ENCODE data around the gene HK1.

The HK1 gene

DNA sequence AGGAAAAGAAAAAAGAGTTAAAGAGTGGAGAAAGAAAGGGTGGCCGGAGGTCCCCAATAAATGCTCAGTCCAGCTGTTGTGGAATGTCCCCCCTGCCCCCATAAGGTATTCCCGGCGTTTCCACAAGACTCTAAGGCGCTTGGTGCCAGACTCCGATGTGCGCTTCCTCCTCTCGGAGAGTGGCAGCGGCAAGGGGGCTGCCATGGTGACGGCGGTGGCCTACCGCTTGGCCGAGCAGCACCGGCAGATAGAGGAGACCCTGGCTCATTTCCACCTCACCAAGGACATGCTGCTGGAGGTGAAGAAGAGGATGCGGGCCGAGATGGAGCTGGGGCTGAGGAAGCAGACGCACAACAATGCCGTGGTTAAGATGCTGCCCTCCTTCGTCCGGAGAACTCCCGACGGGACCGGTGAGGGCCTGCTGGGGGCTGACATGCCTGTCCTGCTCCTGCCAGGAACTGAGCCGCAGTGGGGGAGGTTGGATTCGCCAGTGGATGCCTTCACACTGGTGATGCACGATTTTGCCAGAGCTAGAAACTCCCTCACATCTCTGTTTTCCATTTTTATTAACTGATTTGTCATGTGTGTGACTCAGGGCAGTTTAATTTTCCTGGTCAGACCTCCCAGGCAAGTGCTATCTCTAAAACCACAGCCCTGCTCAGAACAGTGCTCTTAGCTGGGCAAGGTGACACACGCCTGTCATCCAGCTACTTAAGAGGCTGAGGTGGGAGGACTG is 104.3 kb downstream of the HK1 start:
- DNase-seq, result no peak

DNA sequence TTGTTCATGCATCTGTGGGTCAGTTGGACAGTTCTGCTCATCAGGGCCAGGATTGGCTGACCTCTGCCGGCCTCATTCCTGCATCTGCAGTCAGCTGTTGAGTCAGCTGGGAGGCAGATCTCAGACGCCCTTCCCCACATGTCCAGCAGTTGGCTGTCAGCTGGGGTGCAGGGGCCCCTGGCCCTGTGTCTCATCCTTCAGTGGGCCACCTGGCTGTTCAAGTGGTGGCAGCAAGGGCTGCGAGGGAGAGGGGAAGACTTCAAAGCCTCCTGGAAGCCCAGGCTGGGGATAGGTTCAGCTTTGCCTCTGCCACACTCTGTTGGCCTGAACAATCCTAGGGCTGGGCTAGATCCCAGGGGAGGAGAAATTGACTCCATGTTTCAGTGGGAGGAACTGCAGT is 105.3 kb downstream of the HK1 start:
- no peak for DNase-seq

DNA sequence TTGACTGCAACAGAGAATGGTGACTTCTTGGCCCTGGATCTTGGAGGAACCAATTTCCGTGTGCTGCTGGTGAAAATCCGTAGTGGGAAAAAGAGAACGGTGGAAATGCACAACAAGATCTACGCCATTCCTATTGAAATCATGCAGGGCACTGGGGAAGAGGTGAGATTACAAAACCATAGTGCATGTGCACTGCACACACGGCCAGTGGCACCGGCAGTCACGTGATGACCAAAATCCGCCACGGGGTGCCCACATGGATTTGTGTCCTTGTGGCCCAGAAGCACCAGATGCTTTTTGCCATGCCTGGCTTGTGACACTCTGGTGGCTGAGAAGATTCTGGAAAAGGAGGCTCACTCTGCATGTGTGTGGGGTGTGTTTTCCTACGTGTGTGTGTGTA is 106.0 kb downstream of the HK1 start:
- DNase-seq, result no peak

DNA sequence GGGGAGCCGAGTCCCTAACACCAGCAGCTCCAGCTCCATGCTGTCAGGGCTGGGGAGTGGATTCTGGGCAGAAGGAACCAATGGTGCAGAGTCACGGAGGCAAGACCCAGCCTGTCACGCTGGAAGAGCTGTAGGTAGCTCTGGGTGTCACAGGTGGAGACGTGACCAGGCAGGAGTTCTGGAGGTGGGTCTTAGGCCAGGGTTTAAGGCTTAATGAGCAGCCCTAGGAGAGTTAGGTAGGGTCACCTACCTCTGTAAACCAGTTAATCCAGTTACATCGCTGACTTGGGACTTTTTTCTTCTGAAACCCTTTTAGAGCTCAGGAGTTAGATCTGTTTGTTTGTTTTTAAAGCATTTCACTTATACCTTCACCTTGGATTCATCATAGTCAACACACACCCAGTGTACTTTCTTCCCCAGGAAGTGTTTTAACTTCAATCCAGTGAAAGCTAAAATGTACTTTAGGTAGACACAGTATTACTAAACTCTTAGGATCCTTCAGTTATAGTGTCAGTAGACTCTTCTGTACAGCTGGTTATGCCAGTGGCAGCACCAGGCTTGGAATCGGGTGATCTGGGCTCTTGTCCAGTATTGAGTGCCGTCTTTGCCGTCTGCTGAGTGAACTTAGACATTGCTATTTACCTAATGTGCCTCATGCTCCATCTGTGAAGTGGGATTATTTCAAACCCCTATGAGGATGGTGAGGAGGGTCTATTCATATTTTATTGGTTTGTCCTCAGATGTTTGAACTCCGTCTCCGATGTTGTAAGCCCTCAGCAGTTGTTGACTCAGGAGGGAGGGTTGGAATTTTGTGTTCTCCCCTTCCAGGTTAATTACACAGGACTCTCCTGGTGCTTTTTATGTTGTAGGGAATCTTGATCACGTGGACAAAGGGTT is 107.4 kb downstream of the HK1 start:
- DNase-seq, result no peak

DNA sequence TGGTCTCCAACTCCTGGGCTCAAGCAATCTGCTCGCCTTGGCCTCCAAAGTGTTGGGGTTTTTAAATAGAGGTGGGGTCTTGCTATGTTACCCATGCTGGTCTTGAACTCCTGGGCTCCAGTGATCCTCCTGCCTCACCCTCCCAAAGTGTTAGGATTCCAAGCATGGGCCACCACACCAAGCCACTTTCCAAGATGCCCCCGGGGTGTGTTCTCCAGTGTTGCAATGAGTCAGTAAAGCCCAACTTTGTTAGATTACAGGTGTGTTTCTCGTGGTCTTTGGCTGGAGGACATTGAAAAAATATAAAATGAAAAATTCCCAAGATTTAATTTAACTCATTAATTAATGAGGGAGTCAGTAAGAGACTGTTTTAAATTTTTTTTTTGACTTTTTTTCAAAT is 109.2 kb downstream of the HK1 start:
- DNase-seq, result no peak

DNA sequence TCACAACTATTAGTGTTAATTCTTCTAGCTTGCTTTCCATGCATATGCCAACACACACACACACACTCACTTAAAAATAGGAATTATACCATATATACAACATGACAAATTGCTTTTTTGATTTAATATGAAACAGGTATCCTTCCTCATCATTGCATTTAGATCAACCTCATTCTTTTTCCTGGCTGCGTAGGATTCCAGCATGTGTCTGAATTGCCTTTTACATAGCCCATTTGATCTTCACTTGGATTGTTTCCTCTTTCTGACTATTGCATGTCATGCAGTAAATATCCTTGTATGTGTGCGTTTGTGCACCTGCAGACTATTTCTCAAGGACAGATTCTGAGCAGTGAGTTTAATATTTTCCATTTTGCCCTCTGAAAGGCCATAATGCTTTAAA is 110.2 kb downstream of the HK1 start:
- DNase-seq, result no peak

DNA sequence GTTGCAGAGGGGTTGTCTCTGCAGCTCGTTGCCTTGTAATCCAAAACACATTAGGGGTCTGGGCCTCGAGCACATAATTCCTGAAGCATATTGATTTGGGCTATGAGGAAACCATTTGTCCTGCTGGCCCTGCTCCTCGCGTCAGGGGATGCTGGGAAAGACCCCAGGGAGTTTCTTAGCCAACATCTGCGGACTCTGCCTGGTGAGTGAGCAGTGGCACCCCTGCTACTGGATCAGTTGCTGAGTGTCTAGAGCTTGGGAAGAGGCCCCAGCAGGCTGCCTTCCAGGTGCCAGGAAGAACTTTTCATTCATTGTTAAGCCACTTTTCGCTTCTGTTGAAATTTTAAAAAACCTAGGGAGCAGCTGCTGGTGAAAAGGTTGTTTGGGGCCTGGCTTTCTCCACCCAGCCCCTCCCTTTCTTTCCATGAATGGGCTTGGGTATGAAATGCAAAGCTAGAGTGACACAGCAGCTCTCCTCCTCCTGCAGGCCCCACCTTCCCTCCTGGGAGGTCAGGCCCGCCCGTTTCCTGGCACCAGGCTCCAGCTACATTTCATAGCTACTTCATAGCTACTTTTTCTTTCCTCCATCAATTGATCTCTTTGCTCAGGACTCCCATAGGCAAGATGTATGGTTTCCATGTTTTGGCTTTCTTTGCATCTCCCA is 111.7 kb downstream of the HK1 start:
- no peak for DNase-seq

DNA sequence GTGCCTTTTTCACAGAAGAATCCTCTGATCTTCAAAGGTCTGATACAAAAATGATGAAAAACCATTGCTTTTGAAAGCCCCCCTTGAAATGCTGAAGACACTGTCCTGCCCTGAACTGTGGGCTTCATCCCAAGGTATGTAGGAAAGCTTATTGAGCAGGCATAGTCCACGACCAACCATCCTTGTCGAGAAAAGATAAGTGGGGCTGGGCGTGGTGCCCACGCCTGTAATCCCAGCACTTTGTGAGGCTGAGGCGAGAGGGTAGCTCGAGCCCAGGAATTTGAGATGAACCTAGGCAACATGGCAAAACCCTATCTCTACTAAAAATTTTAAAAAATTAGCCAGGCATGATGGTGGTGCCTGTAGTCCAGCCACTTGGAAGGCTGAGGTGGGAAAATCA is 112.9 kb downstream of the HK1 start:
- DNase-seq, result no peak

DNA sequence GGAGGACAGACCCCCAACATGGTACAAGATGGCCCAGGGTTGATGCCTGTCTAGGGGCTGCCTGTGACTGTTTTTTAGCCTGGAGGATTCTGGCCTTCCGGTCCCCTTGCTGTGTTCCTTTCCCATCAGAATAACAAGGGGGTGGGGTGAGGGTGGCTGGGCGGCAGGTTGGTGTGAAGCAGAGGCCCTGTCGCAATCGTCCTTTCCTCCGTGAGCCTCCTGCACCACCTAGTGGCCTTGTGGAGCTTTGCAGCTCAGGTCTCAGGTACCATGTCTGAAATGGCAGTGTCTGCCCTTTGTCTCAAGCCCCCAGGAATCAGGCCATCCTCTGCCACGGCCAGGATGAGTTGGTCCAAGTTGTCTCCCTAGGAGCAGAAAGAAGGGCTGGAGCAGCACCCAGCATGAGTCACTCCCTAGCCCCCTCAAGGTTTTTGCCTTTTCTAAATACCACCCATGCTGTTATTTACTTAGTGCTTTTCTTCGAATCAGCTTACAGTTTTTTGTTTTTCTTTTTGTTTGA is 114.2 kb downstream of the HK1 start:
- DNase-seq, result peak; percentile 87

DNA sequence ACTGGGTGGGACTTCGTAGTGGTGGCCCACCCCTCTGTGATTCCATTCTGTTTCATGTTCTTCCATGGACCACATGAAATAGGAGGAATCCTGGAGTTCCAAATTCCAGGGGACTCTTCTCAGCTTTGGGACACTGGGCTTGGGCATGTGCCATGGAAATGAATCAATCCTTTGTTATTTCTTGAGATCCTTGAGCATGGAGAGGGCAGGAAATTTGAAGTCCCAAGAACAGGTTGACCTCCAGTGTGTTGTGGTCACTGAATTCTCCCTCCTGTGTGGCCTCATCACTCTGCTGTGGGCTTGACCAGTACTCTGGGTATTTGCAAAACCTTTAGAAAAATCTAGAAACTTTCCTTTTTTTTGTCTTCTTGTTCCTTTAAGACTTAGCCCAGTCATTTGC is 115.7 kb downstream of the HK1 start:
- no peak for DNase-seq

DNA sequence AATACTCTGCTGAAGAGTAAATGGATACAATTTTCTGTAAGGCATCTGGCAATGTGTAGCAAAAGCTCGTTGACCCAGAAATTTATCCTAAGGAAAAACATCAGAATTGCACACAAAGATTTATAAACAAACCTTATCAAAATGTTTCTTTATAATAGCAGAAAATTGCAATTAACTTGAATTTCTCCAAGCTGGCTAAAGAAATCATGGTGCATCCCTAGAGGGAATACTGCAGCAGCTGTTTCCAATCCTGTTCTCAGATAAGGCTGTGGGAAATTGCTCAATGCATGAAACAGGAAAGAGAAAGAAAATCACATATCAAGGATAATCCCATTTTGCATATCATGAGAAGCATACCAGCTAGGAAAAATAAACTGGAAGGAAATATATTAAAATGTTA is 119.7 kb downstream of the HK1 start:
- DNase-seq, result no peak

DNA sequence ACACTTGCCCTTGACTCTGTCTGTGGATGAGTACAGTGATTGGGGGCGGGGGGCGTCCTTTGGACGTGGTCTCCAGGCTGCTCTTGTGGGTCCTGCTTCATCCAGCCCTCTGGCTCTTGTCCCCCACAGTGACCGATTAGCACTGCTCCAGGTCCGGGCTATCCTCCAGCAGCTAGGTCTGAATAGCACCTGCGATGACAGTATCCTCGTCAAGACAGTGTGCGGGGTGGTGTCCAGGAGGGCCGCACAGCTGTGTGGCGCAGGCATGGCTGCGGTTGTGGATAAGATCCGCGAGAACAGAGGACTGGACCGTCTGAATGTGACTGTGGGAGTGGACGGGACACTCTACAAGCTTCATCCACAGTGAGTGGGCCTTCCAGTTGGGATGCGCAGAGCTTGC is 120.2 kb downstream of the HK1 start:
- DNase-seq, result no peak

DNA sequence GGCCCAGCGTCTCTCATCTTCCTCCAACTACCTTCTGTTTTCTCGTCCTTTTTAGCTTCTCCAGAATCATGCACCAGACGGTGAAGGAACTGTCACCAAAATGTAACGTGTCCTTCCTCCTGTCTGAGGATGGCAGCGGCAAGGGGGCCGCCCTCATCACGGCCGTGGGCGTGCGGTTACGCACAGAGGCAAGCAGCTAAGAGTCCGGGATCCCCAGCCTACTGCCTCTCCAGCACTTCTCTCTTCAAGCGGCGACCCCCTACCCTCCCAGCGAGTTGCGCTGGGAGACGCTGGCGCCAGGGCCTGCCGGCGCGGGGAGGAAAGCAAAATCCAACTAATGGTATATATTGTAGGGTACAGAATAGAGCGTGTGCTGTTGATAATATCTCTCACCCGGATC is 122.6 kb downstream of the HK1 start:
- no peak for DNase-seq

DNA sequence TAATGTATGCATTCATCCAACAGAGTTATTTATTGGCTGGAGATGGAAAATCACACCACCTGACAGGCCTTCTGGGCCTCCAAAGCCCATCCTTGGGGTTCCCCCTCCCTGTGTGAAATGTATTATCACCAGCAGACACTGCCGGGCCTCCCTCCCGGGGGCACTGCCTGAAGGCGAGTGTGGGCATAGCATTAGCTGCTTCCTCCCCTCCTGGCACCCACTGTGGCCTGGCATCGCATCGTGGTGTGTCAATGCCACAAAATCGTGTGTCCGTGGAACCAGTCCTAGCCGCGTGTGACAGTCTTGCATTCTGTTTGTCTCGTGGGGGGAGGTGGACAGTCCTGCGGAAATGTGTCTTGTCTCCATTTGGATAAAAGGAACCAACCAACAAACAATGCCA is 123.1 kb downstream of the HK1 start:
- no peak for DNase-seq

DNA sequence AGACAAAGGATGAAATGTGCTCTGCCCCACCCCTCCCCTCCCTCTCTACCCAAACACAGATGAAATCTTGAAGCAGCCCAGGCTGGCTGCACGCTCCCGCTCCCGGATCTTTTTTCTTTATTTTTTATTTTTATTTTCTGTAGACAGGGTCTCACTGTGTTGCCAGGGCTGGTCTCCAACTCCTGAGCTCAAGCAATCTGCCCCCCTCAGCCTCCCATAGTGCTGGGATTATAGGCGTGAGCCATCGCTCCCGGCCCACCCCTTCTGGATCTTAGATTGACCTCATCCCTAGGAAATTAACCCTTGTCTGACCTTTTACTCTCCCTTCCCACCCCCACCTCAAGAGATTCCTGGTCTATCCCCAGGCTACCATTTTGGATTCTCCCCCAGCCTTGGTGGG is 124.1 kb downstream of the HK1 start:
- DNase-seq, result no peak

DNA sequence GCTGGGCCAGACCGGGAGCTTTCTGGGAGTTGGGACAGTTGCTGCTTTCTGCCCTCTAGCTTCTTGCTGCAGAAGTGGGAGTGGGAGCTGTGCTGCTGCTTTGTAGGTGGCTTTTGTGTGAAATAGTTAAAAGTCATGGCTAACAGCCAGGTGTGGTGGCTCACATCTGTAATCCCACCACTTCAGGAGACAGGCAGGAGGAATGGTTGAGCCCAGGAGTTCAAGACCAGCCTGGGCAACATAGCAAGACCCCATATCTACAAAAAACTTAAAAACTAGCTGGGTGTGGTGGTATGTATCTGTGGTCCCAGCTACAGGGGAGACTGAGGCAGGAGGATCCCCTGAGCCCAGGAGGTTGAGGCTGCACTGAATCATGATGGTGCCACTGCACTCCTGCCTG is 124.8 kb downstream of the HK1 start:
- no peak for DNase-seq

DNA sequence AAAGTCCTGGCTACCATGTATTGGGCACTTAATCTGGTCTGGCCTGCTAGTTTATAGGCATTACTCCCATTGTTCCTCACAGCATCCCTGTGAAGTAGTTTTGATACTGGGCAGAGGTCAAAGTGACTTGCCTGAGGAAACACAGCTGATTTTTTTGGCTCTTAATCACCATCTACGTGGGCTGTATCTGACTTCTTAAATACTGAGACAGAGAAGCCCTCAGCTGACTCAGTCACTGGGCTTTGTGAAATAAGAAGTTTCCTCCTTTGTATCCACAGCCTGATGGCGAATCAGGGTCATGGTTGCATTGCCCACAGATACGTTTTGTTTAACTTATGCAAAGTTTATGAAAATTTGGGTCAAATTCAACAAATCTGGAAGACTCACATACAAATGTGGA is 125.2 kb downstream of the HK1 start:
- no peak for DNase-seq

DNA sequence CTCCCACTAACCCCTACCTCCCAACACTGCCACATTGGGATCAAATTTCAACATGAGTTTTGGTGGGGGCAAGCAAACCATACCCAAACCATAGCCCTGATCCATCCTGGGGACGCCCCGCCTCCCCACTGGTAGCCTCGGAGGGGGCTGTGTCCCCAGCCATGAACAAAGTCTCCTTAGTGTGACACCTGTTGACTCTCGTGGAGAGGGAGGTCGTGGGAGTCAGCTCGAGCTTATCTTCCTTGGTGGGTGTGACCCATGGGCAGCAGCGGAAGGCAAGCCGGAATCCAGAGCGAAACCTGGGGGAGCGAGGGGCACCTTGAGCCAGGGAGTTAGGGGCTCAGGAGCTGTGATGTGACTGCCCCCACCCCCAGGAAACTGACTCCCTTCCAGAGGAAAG is 126.5 kb downstream of the HK1 start:
- DNase-seq, result no peak

DNA sequence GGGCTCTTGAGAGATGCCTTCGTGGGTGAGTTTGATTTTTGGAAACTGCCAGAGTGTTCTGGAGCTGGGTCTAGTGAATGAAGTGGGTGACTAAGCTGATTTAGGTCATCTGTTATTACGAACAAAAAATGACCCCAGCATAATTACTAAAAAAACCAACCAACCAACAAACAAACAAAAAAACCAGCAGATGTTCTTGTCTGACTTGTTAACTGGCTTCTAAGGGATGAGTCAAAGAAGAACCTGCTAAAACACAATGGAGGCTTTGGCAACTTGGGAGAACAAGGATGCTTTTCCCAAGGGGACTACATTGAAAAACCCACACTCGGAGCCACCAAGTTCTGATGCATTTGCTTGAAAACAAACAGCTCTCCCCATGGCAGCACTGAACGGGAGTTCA is 126.9 kb downstream of the HK1 start:
- no peak for DNase-seq

DNA sequence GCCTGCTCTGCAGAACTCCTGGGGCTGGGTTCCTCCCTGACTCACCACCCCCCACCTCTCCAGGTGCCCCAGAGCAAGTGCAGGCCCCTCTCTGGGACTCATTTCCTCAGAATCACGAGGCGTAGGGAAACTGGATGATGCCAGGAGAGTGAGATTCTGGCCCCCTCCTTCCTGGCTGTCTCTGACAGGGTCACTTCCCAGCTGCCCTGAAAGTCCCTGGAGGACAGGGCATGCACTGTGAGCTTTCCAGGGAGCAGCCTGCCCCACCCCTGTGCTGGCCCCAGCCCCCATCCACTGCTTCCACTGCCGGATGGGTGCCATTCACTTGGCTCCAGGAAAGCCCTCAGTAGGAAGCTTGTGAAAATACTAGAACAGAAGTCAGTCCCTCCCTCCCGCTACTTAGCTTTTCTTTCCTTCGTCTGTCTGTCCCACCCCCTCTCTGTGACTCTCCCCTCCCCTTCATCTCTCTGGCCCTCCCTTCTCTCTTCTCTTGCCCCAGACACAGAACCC is 128.1 kb downstream of the HK1 start:
- DNase-seq, result no peak

DNA sequence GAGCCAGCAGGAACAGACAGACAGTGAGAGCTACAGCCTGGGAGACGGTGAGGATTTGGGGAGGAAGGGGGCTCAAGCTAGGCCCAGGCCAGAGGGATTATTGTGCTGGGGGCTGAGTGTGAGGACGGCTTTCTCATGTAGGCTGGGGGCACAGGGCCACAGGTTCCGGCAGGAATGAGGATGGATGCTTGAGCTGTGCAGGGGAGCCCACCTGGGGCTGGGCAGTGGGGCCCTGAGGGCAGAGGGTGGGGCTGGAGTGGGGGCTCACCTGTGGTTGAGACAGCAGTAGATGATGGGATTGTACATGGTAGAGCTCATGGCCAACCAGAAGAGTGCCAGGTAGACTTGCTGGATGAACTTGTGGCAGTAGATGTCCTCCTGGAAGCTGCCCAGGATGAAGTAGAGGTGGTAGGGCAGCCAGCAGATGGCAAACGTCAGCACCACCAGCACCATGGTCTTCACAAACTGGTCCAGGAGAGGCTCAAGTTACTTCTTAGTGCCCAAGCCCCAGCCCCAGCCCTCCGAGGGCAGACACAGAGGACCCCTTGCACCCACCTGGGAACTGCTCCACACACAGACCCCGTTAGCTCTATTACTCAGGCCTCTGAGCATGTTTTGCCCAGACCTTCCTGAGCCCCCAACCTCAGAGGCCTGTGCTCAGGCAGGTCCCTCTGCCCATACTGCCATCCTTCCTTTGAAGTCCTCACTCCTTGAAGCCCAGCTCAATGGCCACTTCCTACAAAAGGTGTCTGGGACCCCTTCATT is 128.7 kb downstream of the HK1 start:
- no peak for DNase-seq

DNA sequence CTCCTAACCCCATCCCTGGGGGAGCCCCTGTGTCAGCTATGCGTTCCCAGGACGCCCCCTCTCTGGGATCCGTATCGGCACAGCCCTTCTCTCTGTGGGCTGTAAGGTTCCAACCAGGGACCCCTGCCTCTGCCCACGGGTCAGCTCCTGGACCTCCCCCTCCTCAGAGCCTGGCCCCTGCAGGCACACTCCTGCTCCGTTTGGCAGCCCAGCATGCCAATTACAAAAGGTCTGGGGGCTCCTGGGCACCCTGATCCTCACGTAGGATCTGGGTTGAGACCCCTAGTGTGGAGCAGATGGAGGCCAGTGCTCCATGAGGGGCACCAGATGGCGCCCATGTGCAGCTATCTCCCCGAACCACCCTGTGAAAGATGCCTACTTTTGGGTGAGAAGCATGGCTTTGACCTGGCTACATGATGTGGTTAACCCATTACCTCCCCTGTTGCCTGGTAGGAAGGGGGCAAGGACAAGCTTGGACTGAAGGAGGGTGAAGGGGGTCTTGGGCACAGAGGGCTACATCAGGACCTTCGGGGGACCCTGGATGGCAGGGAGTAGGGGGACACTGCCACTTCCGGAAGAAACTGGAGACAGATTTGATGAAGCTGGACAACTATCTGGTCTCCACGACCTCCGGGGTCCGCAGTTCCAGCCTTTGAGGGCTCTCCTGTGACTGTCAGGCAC is 129.5 kb downstream of the HK1 start:
- peak; percentile 34 for DNase-seq

All from activated CD4-positive, alpha-beta T cell treated with anti-CD3 and anti-CD28 coated beads, Interleukin-2, amount 50 U/mL, for 16 hours (primary cell).